ENCODE results near the gene DDX39A.

Gene DDX39A

GRCh38 chr19:14395262-14395661 lies 23.9 kb downstream of the DDX39A start:
- no peak overlapping the region for H3K4me3 ChIP-seq (ENCODE audit: insufficient read depth in 1 of 2, low read depth in 1 of 2, low read length in 2 of 2)
- H3K23ac ChIP-seq (ENCODE audit: low read length in 2 of 2): no peak overlapping the region
- no peaks in the 10 kb centered on the region for H3K27me3 ChIP-seq (ENCODE audit: control insufficient read depth in 1 of 2, insufficient read depth in 1 of 2, low read length in 2 of 2)
- H2BK120ac ChIP-seq (ENCODE audit: low read depth, low read length): no peak overlapping the region
- no peak overlapping the region for H3K14ac ChIP-seq (ENCODE audit: low read length in 2 of 2)
- no peak overlapping the region for H2BK12ac ChIP-seq (ENCODE audit: low read length in 2 of 2)
- H4K8ac ChIP-seq (ENCODE audit: low read length): no peak overlapping the region
- H3K4ac ChIP-seq (ENCODE audit: low read depth in 1 of 2, low read length in 2 of 2): no peak overlapping the region
- H2AK5ac ChIP-seq (ENCODE audit: low read length, severe bottlenecking): no peak overlapping the region
- H3K9me3 ChIP-seq (ENCODE audit: control insufficient read depth, low read length): no peaks in the 10 kb centered on the region
- H4K91ac ChIP-seq (ENCODE audit: low read length): no peak overlapping the region
- H3K9ac ChIP-seq (ENCODE audit: low read length): no peak overlapping the region
- H2BK5ac ChIP-seq (ENCODE audit: low read depth, low read length, poor library complexity, severe bottlenecking): no peak overlapping the region
- no peak overlapping the region for H2BK15ac ChIP-seq (ENCODE audit: low read depth, poor library complexity, severe bottlenecking)
- H3K27ac ChIP-seq (ENCODE audit: low read length, poor library complexity, severe bottlenecking): no peak overlapping the region
- peaks cover 6% of the 10 kb centered on the region for H3K4me1 ChIP-seq (ENCODE audit: control insufficient read depth, insufficient read depth, low read depth, low read length)
- H3K4me2 ChIP-seq (ENCODE audit: low read length, poor library complexity, severe bottlenecking): no peak overlapping the region
- no peak overlapping the region for H2AFZ ChIP-seq (ENCODE audit: low read depth, low read length)
- no peak for DNase-seq
- no peak overlapping the region for H3K18ac ChIP-seq (ENCODE audit: low read depth in 1 of 2, low read length in 2 of 2)
- 97% methylated on average over 9 of the region's 9 CpGs for WGBS
- H3K36me3 ChIP-seq (ENCODE audit: control insufficient read depth in 1 of 2, insufficient read depth in 2 of 2, low read depth in 1 of 2, low read length in 2 of 2): peaks cover 47 to 63% of the 10 kb centered on the region in 2 experiments
- H3K79me1 ChIP-seq (replicated peaks; ENCODE audit: low read length, poor library complexity, severe bottlenecking): peaks cover 4% of the 10 kb centered on the region

- H2AFZ ChIP-seq (ENCODE audit: low read depth, low read length): no peak overlapping the region
- no peak overlapping the region for H3K4ac ChIP-seq (ENCODE audit: low read depth in 1 of 2, low read length in 2 of 2)
- H3K36me3 ChIP-seq (ENCODE audit: control insufficient read depth in 1 of 2, insufficient read depth in 2 of 2, low read depth in 1 of 2, low read length in 2 of 2): peaks cover 47 to 62% of the 10 kb centered on the region in 2 experiments
- H3K9ac ChIP-seq (ENCODE audit: low read length): no peak overlapping the region
- no peak overlapping the region for H3K23ac ChIP-seq (ENCODE audit: low read length in 2 of 2)
- H2BK120ac ChIP-seq (ENCODE audit: low read depth, low read length): no peak overlapping the region
- no peak overlapping the region for H2BK12ac ChIP-seq (ENCODE audit: low read length in 2 of 2)
- no peak overlapping the region for H3K4me2 ChIP-seq (ENCODE audit: low read length, poor library complexity, severe bottlenecking)
- H3K27me3 ChIP-seq (ENCODE audit: control insufficient read depth in 1 of 2, insufficient read depth in 1 of 2, low read length in 2 of 2): no peaks in the 10 kb centered on the region
- H3K27ac ChIP-seq (ENCODE audit: low read length, poor library complexity, severe bottlenecking): no peak overlapping the region
- no peak for DNase-seq
- no peak overlapping the region for H2BK5ac ChIP-seq (ENCODE audit: low read depth, low read length, poor library complexity, severe bottlenecking)
- no peak overlapping the region for H2AK5ac ChIP-seq (ENCODE audit: low read length, severe bottlenecking)
- H3K4me3 ChIP-seq (ENCODE audit: insufficient read depth in 1 of 2, low read depth in 1 of 2, low read length in 2 of 2): no peak overlapping the region
- WGBS: 93% methylated on average over 9 of the region's 9 CpGs
- peaks cover 4% of the 10 kb centered on the region for H3K79me1 ChIP-seq (replicated peaks; ENCODE audit: low read length, poor library complexity, severe bottlenecking)
- no peak overlapping the region for H3K18ac ChIP-seq (ENCODE audit: low read depth in 1 of 2, low read length in 2 of 2)
- no peak overlapping the region for H4K8ac ChIP-seq (ENCODE audit: low read length)
- H2BK15ac ChIP-seq (ENCODE audit: low read depth, poor library complexity, severe bottlenecking): peak overlapping the region; percentile 12
- H3K4me1 ChIP-seq (ENCODE audit: control insufficient read depth, insufficient read depth, low read depth, low read length): peaks cover 6% of the 10 kb centered on the region
- no peaks in the 10 kb centered on the region for H3K9me3 ChIP-seq (ENCODE audit: control insufficient read depth, low read length)
- H3K14ac ChIP-seq (ENCODE audit: low read length in 2 of 2): no peak overlapping the region
- H4K91ac ChIP-seq (ENCODE audit: low read length): no peak overlapping the region
These were observed 25.0 kb downstream of the DDX39A start for GRCh38 chr19:14394167-14394566.

- Histone ChIP-seq H3K4me2 (ENCODE audit: low read length, poor library complexity, severe bottlenecking) (no peak overlapping the region), H3K23ac (ENCODE audit: low read length in 2 of 2) (no peak overlapping the region), H3K14ac (ENCODE audit: low read length in 2 of 2) (no peak overlapping the region), H3K18ac (ENCODE audit: low read depth in 1 of 2, low read length in 2 of 2) (no peak overlapping the region), H3K36me3 (ENCODE audit: control insufficient read depth in 1 of 2, insufficient read depth in 2 of 2, low read depth in 1 of 2, low read length in 2 of 2) (peaks cover 51 to 59% of the 10 kb centered on the region in 2 experiments), H2AFZ (ENCODE audit: low read depth, low read length) (no peak overlapping the region), H3K9me3 (ENCODE audit: control insufficient read depth, low read length) (no peaks in the 10 kb centered on the region), H3K4me3 (ENCODE audit: insufficient read depth in 1 of 2, low read depth in 1 of 2, low read length in 2 of 2) (no peak overlapping the region), H4K8ac (ENCODE audit: low read length) (no peak overlapping the region), H4K91ac (ENCODE audit: low read length) (no peak overlapping the region), H2AK5ac (ENCODE audit: low read length, severe bottlenecking) (no peak overlapping the region), H3K9ac (ENCODE audit: low read length) (no peak overlapping the region), H3K4ac (ENCODE audit: low read depth in 1 of 2, low read length in 2 of 2) (no peak overlapping the region), H3K27ac (ENCODE audit: low read length, poor library complexity, severe bottlenecking) (no peak overlapping the region), H2BK15ac (ENCODE audit: low read depth, poor library complexity, severe bottlenecking) (no peak overlapping the region), H2BK120ac (ENCODE audit: low read depth, low read length) (no peak overlapping the region), H3K4me1 (ENCODE audit: control insufficient read depth, insufficient read depth, low read depth, low read length) (peaks cover 6% of the 10 kb centered on the region), H3K79me1 (replicated peaks; ENCODE audit: low read length, poor library complexity, severe bottlenecking) (peaks cover 4% of the 10 kb centered on the region), H2BK12ac (ENCODE audit: low read length in 2 of 2) (no peak overlapping the region), H3K27me3 (ENCODE audit: control insufficient read depth in 1 of 2, insufficient read depth in 1 of 2, low read length in 2 of 2) (no peaks in the 10 kb centered on the region), H2BK5ac (ENCODE audit: low read depth, low read length, poor library complexity, severe bottlenecking) (no peak overlapping the region)
- 61% methylated on average over 4 of the region's 5 CpGs for WGBS
- no peak for DNase-seq
These were observed 25.8 kb downstream of the DDX39A start for GRCh38 chr19:14393329-14393728.

GRCh38 chr19:14391156-14391821 lies 27.9 kb downstream of the DDX39A start:
- Histone ChIP-seq H3K4ac (ENCODE audit: low read depth in 1 of 2, low read length in 2 of 2) (no peak overlapping the region), H4K8ac (ENCODE audit: low read length) (peak overlapping the region; percentile 37), H2AFZ (ENCODE audit: low read depth, low read length) (no peak overlapping the region), H2AK5ac (ENCODE audit: low read length, severe bottlenecking) (no peak overlapping the region), H3K9me3 (ENCODE audit: control insufficient read depth, low read length) (no peaks in the 10 kb centered on the region), H3K14ac (ENCODE audit: low read length in 2 of 2) (no peak overlapping the region), H2BK12ac (ENCODE audit: low read length in 2 of 2) (no peak overlapping the region), H3K27me3 (ENCODE audit: control insufficient read depth in 1 of 2, insufficient read depth in 1 of 2, low read length in 2 of 2) (no peaks in the 10 kb centered on the region), H3K27ac (ENCODE audit: low read length, poor library complexity, severe bottlenecking) (no peak overlapping the region), H2BK15ac (ENCODE audit: low read depth, poor library complexity, severe bottlenecking) (no peak overlapping the region), H3K9ac (ENCODE audit: low read length) (no peak overlapping the region), H3K23ac (ENCODE audit: low read length in 2 of 2) (no peak overlapping the region), H3K4me3 (ENCODE audit: insufficient read depth in 1 of 2, low read depth in 1 of 2, low read length in 2 of 2) (no peak overlapping the region), H2BK120ac (ENCODE audit: low read depth, low read length) (no peak overlapping the region), H3K36me3 (ENCODE audit: control insufficient read depth in 1 of 2, insufficient read depth in 2 of 2, low read depth in 1 of 2, low read length in 2 of 2) (peaks cover 46 to 53% of the 10 kb centered on the region in 2 experiments), H4K91ac (ENCODE audit: low read length) (no peak overlapping the region), H2BK5ac (ENCODE audit: low read depth, low read length, poor library complexity, severe bottlenecking) (no peak overlapping the region), H3K79me1 (replicated peaks; ENCODE audit: low read length, poor library complexity, severe bottlenecking) (peaks cover 7% of the 10 kb centered on the region), H3K4me1 (ENCODE audit: control insufficient read depth, insufficient read depth, low read depth, low read length) (peaks cover 5% of the 10 kb centered on the region), H3K18ac (ENCODE audit: low read depth in 1 of 2, low read length in 2 of 2) (no peak overlapping the region), H3K4me2 (ENCODE audit: low read length, poor library complexity, severe bottlenecking) (no peak overlapping the region)
- WGBS: 100% methylated on average over 6 of the region's 10 CpGs
- DNase-seq: no peak
